Ascending aorta (tissue), 2 donors: ENCODE data around the gene CERT1. TPM values are rescaled to one million over a fixed set of nuclear protein-coding genes. Genes with fewer than 3 reads are reported as not detected.

Experiments
- DNase-seq, 2 donors: peaks; one replicate each; pipeline ENCODE4 v3.0.0-alpha.2; 2019; ENCODE audit warnings: low spot score in 2 of 2
- H3K27ac ChIP-seq, 2 donors: fragments of 200-600 bp; sonication (generic); one replicate each; pipeline ENCODE4 v1.5.1; 2016 to 2017; ENCODE audit warnings: mild to moderate bottlenecking in 1 of 2
- H3K27me3 ChIP-seq: fragments of 200-600 bp; sonication (generic); one replicate; pipeline ENCODE4 v1.5.1; 2017
- H3K36me3 ChIP-seq, 2 donors: fragments of 200-600 bp; sonication (generic); one replicate each; pipeline ENCODE4 v1.5.1; 2016
- H3K4me1 ChIP-seq, 2 donors: fragments of 200-600 bp; sonication (generic); one replicate each; pipeline ENCODE4 v1.5.1; 2016 to 2017; ENCODE audit warnings: mild to moderate bottlenecking in 1 of 2
- H3K4me3 ChIP-seq, 2 donors: fragments of 200-600 bp; sonication (generic); one replicate each; pipeline ENCODE4 v1.5.1; 2016 to 2017; ENCODE audit warnings: mild to moderate bottlenecking in 1 of 2
- H3K9me3 ChIP-seq, 2 donors: fragments of 200-600 bp; sonication (generic); one replicate each; pipeline ENCODE4 v1.5.1; 2016
- CTCF ChIP-seq, 3 experiments: fragments of 200-600 bp in 2 of 3; fragments of 450-650 bp in 1 of 3; sonication (generic) in 2 of 3; IDR thresholded peaks; one replicate each; pipeline ENCODE4 v1.5.1; 2016 to 2019; ENCODE audit warnings: antibody characterized with exemption in 3 of 3, mild to moderate bottlenecking in 1 of 3, moderate library complexity in 1 of 3
- intact Hi-C: fragments of 100-400 bp; cut with DNase I; formaldehyde crosslinking; loops from one replicate; pipeline ENCODE4 v1.15.1; 2023
- total RNA-seq: library from RNA; depleted of rRNA; stranded (reverse); fragments of >200 nt; gene quantifications from one replicate; pipeline ENCODE4 v1.1.0, GENCODE V29; 2016

CERT1 gene
- total RNA-seq, 1 donor from 2014 or later: 29.8 TPM

- H3K27me3 ChIP-seq: no peaks in the 10 kb centered on the region
- no peak for DNase-seq
- H3K36me3 ChIP-seq: no peaks in the 10 kb centered on the region
- no peak overlapping the region for H3K4me3 ChIP-seq
- H3K27ac ChIP-seq: no peak overlapping the region
- intact Hi-C loops: no loop called here
- peaks cover 19 to 42% of the 10 kb centered on the region in 2 donors for H3K9me3 ChIP-seq
- H3K4me1 ChIP-seq: no peaks in the 10 kb centered on the region
- no peak for TF ChIP-seq CTCF (IDR thresholded peaks at IDR 0.05)
These were observed 40.2 kb downstream of the CERT1 start for GRCh38 chr5:75471193-75471592.

- Histone ChIP-seq H3K4me1 (no peaks in the 10 kb centered on the region), H3K36me3 (no peaks in the 10 kb centered on the region), H3K4me3 (no peak overlapping the region), H3K9me3 (peaks cover 19 to 42% of the 10 kb centered on the region in 2 donors), H3K27me3 (no peaks in the 10 kb centered on the region), H3K27ac (no peak overlapping the region)
- TF ChIP-seq CTCF (IDR thresholded peaks at IDR 0.05): no peak
- no peak for DNase-seq
- intact Hi-C loops: no loop called here
These were observed 42.4 kb downstream of the CERT1 start for GRCh38 chr5:75469017-75469416.

GRCh38 chr5:75468593-75468992 lies 42.8 kb downstream of the CERT1 start:
- TF ChIP-seq CTCF (IDR thresholded peaks at IDR 0.05): no peak
- intact Hi-C loops: no loop called here

GRCh38 chr5:75466006-75466716 lies 45.3 kb downstream of the CERT1 start:
- H3K4me3 ChIP-seq: no peak overlapping the region
- TF ChIP-seq CTCF (IDR thresholded peaks at IDR 0.05): no peak
- DNase-seq: no peak
- peaks cover 19 to 42% of the 10 kb centered on the region in 2 donors for H3K9me3 ChIP-seq
- H3K27ac ChIP-seq: no peak overlapping the region
- intact Hi-C loops: no loop called here
- H3K36me3 ChIP-seq: no peaks in the 10 kb centered on the region
- no peaks in the 10 kb centered on the region for H3K4me1 ChIP-seq
- no peaks in the 10 kb centered on the region for H3K27me3 ChIP-seq

More at GRCh38 chr5:75468593-75468992, 42.8 kb downstream of the CERT1 start:
- no peak overlapping the region for H3K27ac ChIP-seq
- no peak for DNase-seq
- H3K27me3 ChIP-seq: no peaks in the 10 kb centered on the region
- H3K9me3 ChIP-seq: peaks cover 19 to 42% of the 10 kb centered on the region in 2 donors
- no peaks in the 10 kb centered on the region for H3K4me1 ChIP-seq
- H3K4me3 ChIP-seq: no peak overlapping the region
- no peaks in the 10 kb centered on the region for H3K36me3 ChIP-seq

GRCh38 chr5:75465480-75465879 lies 45.9 kb downstream of the CERT1 start:
- Histone ChIP-seq H3K27me3 (no peaks in the 10 kb centered on the region), H3K27ac (no peak overlapping the region), H3K36me3 (no peaks in the 10 kb centered on the region), H3K4me1 (no peaks in the 10 kb centered on the region), H3K9me3 (peaks cover 19 to 35% of the 10 kb centered on the region in 2 donors), H3K4me3 (no peak overlapping the region)
- intact Hi-C loops: no loop called here
- TF ChIP-seq CTCF (IDR thresholded peaks at IDR 0.05): no peak
- DNase-seq: no peak
